GM21528 (cell line): Measurements from ENCODE around the gene CLINT1.

Experiments
- ATAC-seq: cut with Tn5 transposase; IDR thresholded peaks from one replicate; pipeline ENCODE4 v1.9.1; 2021; ENCODE audit warnings: mild to moderate bottlenecking, moderate library complexity; ENCODE audit not compliant: unreplicated experiment, low FRiP score

CLINT1 gene

DNA sequence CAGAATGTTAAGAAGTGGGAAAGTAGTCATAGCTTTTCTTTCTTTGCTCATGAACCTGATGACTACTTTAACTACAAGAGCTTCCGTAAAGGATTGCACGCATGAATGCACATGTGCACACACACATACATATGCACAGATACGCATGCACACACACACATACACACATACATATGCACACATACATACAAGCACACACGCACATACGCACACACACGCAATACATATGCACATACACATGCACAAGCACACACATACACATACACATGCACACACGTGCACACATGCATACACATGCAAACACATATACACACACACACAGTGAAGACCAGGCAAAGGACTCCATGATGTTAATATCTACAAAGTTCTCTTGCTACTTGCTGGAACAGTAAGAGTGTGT is 92.5 kb downstream of the CLINT1 start:
- ATAC-seq: no peak

DNA sequence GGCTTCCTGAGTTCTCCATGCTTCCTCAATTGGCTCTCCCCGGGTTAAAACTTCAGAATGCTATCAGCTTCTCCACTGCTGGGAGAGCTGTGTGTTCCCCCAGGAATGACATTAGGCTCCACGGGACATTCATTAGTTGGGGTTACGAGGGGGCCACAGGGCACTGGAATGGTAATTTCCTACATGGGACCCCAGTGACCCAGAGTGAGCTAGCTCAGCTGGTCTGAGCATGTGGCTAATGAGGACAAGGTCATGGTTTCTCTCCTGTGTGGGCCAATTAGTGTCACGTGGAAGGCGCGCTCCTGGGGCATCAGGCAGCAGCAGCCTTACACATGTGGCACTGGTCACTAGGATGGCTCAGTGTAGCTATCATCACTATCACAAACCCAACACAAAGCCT is 94.4 kb downstream of the CLINT1 start:
- no peak for ATAC-seq

DNA sequence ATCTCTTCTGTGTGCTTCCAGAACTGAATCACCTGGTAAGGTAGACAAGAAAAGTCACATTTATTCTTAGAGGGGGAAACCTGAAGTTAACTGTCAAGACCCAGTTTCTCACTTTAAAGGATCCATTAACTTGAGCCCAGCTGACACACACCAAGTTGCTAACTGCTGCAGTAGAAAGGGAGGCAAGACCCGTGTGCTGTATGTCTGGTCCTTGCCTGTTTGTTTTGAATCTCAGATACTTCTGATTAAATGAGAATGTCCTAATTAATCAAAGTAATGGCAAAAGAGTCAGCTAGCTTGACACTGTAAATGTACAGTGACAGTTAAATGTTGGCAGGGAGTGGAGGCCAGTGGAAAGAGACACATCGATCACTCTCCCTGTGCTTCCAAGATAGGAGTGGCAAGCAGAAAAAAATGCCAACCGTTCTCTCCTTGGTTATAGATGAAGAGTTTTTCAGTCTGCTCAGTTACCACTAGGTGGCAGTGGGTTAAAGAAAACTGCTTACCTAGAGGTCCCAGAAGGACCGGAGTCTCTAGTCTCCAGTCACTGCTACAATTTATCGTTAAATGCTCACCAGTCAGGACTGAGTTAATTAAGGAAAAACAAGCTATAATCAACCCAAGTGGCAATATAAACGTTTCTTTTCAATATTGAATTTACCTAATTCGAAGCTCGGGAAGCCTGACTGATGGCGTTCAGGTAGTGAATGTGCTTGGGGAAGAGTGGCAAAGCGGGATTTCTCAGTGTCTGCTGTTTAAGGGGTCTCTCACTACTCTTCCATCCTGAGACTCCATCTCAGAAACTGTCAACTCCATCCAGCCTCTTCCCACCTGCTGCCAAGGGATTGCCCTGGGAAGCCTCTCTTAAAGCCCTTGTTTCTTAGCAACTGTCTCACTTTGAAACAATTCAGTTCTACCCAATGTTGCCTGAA is 97.0 kb downstream of the CLINT1 start:
- peak; percentile 74 for ATAC-seq

DNA sequence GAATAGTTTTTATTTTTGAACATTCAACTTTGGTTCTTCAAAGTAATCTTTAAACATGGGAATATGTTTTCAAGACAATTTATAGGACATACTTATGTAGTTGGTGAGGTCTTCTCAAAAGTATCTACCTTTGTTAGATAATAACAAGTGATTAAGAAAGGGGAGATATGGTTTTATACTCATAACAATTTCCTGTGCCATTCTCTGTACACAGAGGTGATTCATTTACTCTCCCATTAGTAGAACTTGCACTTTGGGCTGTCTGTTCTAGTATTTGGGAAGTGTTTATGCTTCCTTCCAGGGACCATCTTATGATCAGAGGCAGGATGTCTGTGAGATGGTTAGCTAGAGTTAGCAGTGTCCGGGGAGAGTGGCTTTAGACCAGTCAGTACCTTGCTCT is 100.2 kb downstream of the CLINT1 start:
- ATAC-seq: no peak

DNA sequence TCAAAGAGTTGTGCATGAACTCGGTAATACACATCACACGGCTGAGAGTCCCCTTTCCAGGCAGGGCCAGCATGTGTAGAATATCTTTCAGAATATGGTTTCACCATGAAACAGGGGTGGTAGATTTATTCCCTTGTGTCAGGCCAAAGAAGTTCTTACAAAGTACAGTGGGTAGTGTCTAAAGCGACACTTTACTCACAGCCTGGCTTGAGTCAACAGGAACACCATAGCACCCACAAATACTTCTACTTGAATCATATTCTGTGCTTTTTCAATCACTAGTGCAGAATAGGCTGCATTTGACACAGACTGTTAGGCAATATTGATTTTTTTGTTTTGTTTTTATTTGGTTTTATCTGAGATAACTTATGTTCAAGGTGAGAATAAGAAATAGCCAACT is 102.8 kb downstream of the CLINT1 start:
- no peak for ATAC-seq

DNA sequence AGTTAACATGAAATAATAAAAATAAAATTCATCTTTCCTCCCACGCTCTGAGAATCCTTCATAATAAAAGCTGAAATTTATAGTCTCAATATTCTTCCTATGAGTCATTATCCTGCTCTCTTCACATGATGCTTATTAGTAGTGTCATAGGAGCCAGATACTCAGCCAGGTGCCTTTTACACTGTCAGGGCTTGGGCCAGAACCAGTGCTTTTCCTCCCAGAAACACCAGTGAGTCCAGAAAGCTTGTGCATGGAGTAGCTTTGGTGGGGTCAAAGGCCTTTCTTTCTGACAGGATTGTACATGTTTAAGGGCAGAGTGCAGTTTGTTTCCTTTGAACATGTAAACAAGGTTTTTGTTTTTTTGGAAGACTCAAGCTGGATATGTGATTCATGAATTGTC is 108.6 kb downstream of the CLINT1 start:
- no peak for ATAC-seq

DNA sequence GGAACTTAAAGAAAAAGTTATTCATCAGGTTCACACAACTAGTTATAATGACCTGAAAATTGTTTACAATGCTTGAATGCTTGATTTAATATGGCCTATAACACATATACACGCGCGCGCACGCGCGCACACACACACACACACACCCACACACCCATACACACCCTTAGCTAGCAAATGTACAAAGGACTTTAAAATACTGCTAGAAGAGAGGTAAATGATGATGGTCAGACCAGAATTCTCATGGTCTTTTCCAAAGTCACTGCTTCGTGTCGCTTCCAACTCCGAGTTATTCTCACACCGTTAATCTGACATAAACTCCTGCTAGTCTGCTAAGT is 109.5 kb downstream of the CLINT1 start:
- no peak for ATAC-seq

DNA sequence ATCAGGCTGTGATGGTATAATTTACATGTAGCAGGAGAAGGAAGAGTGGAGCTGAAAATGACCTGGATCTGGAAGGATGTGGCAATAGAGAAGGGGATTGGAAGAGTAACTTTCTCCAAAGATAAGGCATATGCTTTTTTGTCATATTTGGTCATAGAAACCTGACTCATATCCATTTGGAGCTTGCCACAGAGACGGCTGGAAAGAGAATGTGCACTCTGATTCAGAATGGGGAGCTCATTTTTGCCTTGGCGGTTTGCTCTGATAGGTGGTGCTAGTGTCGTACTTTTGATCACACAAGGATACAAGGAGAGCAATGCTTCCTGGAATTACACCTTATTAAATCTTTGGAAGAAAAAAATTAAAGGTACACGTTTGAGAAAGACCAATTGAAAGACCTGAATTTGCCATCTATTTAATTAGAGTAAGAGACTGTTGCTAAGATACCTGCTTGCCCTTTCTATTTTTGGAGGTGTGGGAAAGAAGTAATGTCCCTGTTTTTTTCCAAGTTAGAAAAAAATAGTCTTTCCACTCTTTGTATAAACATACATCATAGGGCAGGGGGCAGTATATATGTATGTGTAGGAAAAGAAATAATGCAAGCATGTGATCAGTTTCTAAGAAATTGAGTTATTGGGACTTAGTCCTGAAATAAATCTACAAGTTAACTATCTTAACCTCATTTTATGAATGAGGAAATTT is 110.0 kb downstream of the CLINT1 start:
- ATAC-seq: no peak

DNA sequence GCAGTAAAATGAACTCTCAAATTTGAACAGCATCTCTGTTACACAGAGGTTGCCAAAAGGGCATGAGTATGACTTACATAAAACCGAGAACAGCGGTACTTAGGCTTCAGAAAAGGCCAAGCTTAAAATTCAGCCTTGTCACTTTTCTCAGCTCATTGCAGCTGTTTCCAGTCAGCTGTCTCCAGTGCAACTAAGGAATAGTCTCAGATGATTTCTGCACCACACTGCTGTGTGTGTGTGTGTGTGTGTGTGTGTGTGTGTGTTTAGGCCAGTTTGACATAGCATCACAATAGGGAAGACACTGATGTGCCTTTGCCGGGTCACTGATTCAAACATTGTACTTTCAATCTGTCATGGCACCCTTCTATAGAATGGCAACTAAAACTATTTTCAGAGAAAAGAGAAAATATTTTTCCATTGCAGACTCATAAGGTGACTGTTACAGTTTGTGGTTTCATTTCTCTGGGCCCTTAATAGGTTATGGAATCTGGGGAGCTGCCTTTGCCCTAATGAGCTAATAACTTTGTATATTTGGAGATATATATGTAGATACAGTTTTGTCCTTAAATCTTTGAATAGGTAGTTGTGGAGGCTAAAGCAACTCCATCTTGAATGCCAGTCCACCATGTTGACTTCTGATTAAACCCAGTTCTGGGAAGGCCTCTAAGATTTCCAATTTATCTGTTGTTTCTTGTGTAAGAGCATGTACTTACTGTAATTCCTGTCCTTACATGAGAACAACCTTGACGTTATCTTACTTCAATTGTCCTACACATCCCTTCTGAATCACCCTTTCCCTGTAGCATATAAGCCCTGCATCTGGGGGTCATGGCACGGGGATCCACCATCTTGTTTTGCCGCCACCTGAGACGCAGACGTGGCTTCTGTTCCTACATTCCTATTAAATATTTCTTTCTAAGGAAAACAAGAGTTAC is 110.9 kb downstream of the CLINT1 start:
- ATAC-seq: no peak

DNA sequence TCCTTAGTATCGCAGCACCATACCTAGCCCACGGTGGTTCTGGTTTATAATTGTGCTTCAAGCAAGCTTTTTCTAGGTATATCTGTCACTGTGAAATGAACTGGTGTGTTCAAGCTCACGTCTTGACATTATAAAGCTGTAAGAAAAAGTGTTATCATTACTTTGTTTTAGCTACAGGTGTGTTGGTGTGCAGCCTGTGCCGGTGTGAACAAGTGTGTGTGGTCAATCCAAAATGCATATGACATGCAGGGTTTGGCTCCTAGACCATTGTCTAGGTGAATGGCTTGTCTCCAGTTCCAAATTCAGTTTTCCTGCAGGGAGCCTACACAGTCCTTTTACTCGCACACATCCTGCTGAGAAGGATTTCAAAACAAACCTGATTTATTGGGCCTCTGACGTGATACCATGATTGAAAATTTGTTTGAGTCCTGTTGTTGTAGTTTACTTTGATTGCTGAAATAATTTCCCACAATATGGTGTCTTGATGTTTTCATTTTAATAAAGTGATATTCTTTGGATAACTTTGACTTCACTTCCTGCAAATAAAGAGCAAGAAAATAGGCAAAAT is 111.7 kb downstream of the CLINT1 start:
- no peak for ATAC-seq

DNA sequence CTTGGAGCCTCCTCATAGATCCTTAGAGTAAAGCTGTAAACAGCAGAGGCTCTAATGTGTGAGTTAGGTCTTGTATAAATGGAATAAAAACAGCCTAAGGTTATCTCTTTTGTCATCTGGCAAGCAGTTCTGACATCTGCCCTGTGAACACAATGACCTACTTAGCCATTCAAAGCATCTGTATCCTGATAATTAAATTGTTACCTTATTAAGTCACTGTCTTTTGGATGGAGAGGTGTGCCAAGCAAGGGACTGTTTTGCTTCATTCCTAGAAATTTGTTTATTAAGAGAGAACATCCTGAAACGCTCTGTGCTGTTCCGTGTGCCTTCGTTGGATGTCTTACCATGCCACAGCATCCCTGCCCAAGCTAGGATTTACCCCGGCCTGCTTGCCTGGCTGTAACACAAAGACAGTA is 113.9 kb downstream of the CLINT1 start:
- ATAC-seq: no peak

DNA sequence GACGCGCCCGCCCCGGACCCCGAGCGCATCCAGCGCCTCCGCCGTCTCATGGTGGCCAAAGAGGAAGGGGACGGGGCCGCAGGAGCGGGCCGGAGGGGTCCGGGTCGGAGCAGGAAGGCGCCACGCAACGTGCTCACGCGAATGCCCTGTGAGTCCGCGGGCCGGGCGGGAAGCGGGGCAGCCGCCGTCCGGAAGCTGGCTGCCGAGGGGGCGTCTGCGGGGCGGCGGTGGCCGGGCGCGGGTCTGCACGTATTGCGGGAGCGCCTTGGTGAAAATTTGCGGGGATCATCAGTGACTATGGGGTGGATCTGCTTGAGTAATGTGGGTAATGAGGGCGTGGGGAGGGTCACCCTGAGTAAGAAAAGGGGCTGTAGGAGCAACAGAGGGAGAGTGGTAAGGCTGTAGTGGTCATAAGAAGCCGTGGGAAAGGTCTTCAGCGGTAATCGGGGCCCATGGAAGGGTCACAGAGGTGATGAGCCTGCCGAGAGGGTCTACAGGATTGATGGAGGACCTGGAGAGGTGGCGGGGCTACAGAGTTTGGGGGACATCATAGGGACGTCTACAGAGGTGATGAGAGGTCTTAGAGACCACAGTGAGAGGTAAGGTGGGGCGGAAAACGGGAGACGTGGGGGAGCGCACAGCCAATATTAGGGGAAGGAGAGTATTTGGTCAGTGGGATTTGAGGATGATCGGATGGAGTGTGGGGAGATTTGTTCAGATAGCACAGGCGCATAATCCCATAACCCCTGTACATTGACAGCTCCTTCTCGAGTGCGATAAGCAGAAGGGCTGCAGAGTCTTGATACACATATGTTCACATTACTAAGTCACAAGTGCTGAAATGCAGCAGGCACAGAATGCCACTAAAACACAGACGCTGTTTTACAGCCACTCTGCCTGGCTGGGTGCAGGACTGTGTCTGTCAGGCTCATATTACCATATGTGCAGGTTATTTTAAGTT is 114.6 kb downstream of the CLINT1 start:
- peak; percentile 26 for ATAC-seq

DNA sequence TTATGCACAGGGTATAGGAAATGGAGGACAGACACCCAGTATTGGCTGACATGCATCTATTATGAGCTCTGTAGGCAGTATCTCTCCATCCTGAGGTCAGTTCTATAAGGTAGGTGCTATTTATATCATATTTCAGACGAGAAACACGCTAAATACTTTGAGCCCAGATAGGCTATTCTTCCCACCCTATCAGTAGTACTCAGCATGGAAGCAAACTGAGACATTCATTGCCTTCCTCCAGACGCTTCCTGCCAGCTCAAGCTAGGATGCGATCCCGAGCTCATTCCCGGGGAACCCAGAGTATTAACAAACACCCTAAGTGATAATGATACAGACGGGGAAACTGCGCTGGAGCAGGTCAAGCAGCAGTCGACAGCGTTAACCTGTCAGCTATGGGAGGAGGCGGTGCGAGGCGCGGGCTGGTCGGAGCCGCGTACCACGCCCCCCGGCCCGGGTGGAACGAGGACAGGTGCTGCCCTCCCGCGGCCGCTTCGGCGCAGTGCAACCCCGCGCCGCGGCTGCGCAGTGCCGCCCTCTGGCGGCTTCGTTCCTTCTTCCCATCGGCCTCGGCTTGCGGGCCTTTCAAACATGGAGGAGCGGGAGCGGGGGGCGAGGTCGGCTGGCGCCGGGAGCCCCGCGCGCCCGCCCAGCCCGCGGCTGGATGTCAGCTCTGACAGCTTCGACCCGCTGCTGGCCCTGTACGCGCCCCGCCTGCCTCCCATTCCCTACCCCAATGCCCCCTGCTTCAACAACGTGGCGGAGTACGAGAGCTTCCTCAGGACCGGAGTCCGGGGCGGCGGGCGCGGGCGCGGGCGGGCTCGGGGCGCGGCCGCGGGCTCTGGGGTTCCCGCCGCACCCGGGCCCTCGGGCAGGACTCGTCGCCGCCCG is 115.5 kb downstream of the CLINT1 start, which contains the start of gene LSM11:
TSS of gene LSM11 (plus strand) at position 550 of the 888 bp plus-strand sequence. CDS start at position 589, 39 bp downstream.
- peak; percentile 92 for ATAC-seq

DNA sequence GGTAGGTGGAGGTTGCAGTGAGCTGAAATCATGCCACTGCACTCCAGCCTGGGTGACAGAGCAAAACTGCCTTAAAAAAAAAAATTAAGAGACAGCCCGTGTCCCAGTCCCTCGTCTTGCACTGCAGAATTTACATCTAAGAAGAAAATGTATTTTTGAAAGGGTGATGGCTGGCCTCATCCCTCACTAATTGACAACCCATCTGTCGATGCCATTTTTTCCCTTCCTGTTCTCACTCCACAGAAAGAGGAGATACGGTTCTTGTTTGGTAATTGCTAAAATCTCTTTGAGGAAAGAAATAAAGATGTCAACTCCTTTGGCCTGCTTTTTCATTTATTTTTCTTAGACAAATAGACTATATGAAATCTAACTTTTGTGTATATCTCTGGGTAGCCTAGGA is 117.8 kb downstream of the CLINT1 start:
- ATAC-seq: no peak

DNA sequence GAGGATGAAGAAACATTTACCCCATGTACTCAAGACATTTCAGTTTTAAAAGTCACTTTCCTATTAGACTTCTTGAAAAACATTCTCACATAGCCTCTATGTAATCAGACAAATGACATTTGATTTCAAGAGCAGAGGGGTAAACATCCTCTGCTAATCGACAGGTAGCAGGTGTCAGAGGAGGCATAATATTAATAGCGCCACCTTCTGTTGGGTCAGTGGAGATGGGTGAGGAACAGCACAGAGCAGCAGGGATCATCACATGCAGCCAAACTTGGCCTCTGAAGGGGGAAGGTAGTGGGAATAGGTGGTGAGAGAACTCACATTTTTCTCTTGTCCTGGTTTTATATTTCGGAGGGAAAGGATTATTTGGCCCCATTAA is 118.7 kb downstream of the CLINT1 start:
- ATAC-seq: no peak

DNA sequence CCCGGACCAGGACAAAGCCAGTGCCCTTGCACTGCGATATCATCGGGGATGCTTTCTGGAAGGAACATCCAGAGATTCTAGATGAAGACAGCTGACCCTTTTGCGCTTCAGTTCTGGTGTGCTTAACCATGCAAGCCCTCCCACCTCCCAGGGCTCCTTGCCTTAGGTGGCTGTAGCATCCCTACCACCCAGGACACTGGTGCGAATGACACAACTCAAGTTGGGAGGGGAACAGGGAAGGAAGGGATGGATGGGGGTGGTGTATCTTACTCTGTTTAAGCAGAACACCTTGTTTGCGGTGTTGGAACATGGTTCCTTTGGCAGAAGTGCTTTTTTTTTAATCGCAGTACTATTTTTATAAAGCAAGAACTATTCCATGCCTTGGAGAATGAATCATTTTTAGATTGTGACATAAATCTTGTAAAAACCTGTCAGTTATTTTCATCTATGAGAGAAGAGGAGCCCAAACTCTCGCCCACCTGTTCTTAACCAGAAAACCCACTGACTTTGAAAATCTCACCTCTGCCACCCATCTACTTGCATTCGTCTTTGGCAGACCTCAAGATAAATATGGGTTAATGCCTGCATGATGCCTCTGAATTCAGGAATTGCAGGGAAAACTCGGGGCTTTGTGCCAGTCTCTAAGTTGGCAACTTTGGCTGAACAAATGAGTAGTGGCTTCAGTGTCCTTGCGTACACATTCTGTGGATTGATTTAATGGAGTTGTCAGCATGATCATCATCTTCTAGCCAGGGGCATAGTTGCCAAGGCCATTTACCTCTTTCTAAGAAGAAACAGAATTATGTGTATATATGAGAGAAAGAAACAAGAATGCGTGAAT is 119.3 kb downstream of the CLINT1 start:
- no peak for ATAC-seq

DNA sequence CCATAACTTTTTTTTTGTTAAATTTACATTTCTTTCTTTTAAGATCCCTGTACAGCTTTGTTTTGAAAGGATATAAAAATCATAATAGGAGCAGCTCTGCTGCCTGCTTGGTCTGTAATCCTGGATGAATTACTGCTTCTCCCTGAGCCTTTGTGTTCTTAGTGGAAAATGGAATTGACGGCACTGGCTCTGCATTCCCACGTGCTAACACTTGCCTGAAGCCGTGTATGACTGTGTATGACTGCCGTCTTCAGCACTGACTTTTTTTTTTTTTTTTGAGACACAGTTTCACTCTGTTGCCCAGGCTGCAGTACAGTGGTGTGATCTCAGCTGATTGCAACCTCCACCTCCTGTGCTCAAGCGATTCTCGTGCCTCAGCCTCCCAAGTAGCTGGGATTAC is 123.0 kb downstream of the CLINT1 start:
- no peak for ATAC-seq
